IgD-negative memory B cell (primary cell): ENCODE measurements around the gene RNLS. TPM values are rescaled to one million over a fixed set of nuclear protein-coding genes. Genes with fewer than 3 reads are reported as not detected.
"Not testable (repeated sequence)": the region's sequence is repeated elsewhere in the genome, so short reads cannot be mapped to it uniquely, and the experiment has no call there.

ENCODE experiments used
- H3K27ac Mint-ChIP-seq, 3 donors: one replicate each; pipeline ENCODE4 v1.8.0; 2020 to 2022; ENCODE audit warnings: mild to moderate bottlenecking in 3 of 3, mixed read lengths in 3 of 3, moderate library complexity in 1 of 3
- H3K27me3 Mint-ChIP-seq: one replicate; pipeline ENCODE4 v1.8.0; 2021; ENCODE audit warnings: mixed read lengths
- H3K36me3 Mint-ChIP-seq: one replicate; pipeline ENCODE4 v1.8.0; 2020; ENCODE audit warnings: mild to moderate bottlenecking, mixed read lengths
- H3K4me1 Mint-ChIP-seq, 3 donors: one replicate each; pipeline ENCODE4 v1.8.0; 2020 to 2022; ENCODE audit warnings: mixed read lengths in 3 of 3, mild to moderate bottlenecking in 1 of 3
- H3K4me3 Mint-ChIP-seq, 4 donors: one replicate each; pipeline ENCODE4 v1.8.0; 2020 to 2022; ENCODE audit warnings: mild to moderate bottlenecking in 4 of 4, mixed read lengths in 4 of 4, moderate library complexity in 3 of 4
- H3K9me3 Mint-ChIP-seq, 3 donors: one replicate each; pipeline ENCODE4 v1.8.0; 2020 to 2021; ENCODE audit warnings: mixed read lengths in 3 of 3, mild to moderate bottlenecking in 1 of 3
- polyA plus RNA-seq: library from polyadenylated mRNA; unstranded; fragments of 300-500 nt; fragmentation: Illumina TruSeq; gene quantifications from one replicate; pipeline ENCODE4 v1.2.3, GENCODE V29; 2021

Gene RNLS
- polyA plus RNA-seq, 1 donor from 2014 or later: 6.8 TPM

DNA sequence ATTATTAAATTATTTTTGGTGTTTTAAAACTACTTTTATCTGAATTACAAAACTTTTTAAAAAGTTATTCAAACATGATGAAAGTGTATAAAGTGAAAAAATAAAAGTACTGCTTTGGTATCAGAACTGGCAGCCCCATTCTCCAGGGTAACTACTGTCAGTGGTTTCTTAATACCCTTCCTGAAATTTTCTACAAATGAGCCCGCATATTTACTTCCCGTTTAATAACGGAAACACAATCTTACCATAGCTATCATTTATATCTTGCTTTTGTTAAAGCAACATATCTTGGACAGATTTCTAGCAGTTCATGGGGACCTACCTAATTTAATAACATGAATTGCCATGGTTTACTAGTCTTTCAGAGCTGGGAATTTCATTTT, 249.9 kb downstream of the RNLS start:
- H3K27me3 Mint-ChIP-seq: no peaks in the 10 kb centered on the region
- H3K36me3 Mint-ChIP-seq: no peaks in the 10 kb centered on the region
- H3K4me3 Mint-ChIP-seq: peak overlapping the region in 1 of 4 donors; percentile 2
- H3K9me3 Mint-ChIP-seq: no peaks in the 10 kb centered on the region
- no peak overlapping the region for H3K27ac Mint-ChIP-seq
- H3K4me1 Mint-ChIP-seq: peaks cover 24 to 38% (median 35%) of the 10 kb centered on the region in 3 donors

DNA sequence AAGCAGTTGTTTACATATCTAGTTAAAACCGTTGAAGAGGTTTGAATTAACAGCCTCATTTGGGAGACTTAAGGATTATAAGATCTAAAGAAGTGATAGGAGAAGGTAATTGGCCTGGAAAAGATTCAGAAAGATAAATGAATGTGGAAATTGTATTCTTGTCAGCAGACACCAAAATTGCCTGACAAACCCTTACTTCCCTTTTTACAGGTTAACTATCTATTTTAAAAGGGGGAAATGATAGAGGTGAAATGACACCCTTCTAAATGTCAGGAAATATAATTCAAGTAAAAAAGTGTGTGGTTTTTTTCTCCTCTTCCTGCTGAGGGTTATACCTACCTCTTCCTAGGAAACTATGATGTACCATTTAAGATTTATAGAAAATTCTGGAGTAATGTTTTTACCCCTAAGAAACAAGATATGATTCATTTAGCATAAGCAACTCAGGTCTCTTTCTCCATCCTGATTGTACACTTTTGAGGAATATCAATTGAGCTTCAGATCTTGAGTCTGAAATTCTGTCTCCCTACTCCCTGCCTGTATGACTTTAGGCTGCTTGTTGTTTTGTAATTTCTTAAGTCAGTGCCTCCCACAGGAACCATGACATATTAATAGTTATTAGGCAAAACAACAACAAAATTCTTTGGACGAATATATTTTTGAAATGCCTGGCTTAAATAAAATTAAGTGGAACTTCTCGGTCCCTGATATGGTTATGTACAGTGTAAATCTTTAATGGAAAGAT, 250.4 kb downstream of the RNLS start:
- Mint-ChIP-seq H3K27ac (peak overlapping the region in 2 of 3 donors; percentile 4 to 71), H3K36me3 (no peaks in the 10 kb centered on the region), H3K4me1 (peaks cover 24 to 38% (median 35%) of the 10 kb centered on the region in 3 donors), H3K4me3 (peak overlapping the region in 2 of 4 donors; percentile 58 to 82), H3K27me3 (no peaks in the 10 kb centered on the region), H3K9me3 (no peaks in the 10 kb centered on the region)

DNA sequence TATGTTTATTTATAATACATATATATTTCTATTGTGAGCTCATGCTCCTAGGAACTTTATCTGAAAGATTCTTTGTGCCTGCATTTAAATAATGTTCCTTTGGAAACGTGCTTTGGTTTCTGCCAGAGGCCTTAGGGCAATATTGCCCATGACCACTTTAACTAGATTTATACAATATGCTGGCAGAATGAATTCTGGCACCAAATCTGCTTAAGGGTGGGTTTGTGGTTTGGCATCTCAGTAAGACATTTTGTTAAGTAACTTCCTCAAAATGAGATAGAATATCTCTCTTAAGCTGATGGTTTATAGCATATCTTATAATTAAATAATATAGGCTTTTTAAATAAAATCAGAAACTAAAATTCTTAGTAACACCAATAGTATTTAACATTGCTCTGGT, 252.9 kb downstream of the RNLS start:
- H3K27me3 Mint-ChIP-seq: no peaks in the 10 kb centered on the region

DNA sequence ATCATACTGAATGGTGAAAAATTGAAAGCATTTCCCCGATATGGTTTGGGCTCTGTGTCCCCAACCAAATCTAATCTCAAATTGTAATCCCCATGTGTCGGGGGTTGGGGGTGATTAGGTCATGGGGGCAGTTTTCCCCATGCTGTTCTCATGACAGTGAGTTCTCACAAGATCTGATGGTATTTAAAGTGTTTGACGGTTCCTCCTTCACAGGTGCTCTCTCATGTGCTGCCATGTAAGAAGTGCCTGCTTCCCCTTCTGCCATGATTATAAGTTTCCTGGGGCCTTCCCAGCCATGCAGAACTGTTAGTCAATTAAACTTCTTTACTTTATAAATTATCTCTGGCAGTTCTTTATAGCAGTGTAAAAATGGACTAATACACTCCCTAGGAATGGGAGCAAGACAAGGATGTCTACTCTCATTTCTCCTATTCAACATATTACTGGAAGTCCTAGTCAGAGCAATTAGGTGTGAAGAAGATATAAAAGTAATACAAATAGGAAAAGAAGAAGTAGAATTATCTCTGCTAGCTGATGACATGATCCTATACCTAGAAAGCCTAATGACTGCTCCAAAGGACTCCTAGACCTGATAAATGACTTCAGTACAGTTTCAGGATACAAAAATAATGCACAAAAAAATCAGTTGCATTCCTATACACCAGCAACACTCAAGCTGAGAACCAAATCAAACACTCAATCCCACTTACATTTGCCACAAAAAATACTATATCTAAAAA, 260.6 kb downstream of the RNLS start:
- H3K4me3 Mint-ChIP-seq: peak overlapping the region in 2 of 4 donors; percentile 8 to 47
- H3K27ac Mint-ChIP-seq: peak overlapping the region in 2 of 3 donors; percentile 18 to 34
- peaks cover 2 to 41% (median 33%) of the 10 kb centered on the region in 3 donors for H3K9me3 Mint-ChIP-seq
- peaks cover 19% of the 10 kb centered on the region for H3K36me3 Mint-ChIP-seq
- no peaks in the 10 kb centered on the region for H3K27me3 Mint-ChIP-seq
- H3K4me1 Mint-ChIP-seq: peaks cover 14 to 25% (median 18%) of the 10 kb centered on the region in 3 donors

More for the DNA sequence above, 252.9 kb downstream of the RNLS start:
- H3K4me3 Mint-ChIP-seq: no peak overlapping the region
- peaks cover 0 to 6% (median 4%) of the 10 kb centered on the region in 3 donors for H3K9me3 Mint-ChIP-seq
- H3K4me1 Mint-ChIP-seq: peaks cover 16 to 27% (median 27%) of the 10 kb centered on the region in 3 donors
- peaks cover 5% of the 10 kb centered on the region for H3K36me3 Mint-ChIP-seq
- H3K27ac Mint-ChIP-seq: no peak overlapping the region

DNA sequence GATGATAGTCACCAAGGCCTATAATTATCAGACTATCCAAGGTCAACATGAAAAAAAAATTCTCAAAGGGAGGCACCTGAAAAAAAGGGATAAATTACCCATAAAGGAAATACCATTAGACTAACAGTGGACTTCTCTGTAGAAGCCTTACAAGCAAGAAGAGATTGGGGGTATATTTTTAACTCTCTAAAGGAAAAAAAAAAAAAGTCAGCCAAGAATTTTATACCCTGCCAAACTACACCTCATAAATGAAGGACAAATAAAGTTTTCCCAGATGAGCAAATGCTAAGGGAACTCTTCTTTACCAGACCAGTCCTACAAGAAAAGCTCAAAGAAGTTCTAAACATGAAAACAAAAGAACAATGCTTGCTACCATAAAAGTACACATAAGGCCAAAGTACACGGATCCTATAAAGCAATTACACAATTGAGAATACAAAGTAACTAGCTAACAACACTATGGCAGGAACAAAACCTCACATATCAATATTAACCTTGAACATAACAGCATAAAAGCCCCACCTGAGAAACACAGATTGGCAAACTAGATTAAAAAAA, 263.1 kb downstream of the RNLS start:
- Mint-ChIP-seq H3K36me3 (peaks cover 15% of the 10 kb centered on the region), H3K27me3 (no peaks in the 10 kb centered on the region), H3K27ac (no peak overlapping the region), H3K4me3 (peak overlapping the region in 1 of 4 donors; percentile 35), H3K4me1 (peaks cover 18 to 29% (median 19%) of the 10 kb centered on the region in 3 donors), H3K9me3 (peaks cover 3 to 35% (median 30%) of the 10 kb centered on the region in 3 donors)

DNA sequence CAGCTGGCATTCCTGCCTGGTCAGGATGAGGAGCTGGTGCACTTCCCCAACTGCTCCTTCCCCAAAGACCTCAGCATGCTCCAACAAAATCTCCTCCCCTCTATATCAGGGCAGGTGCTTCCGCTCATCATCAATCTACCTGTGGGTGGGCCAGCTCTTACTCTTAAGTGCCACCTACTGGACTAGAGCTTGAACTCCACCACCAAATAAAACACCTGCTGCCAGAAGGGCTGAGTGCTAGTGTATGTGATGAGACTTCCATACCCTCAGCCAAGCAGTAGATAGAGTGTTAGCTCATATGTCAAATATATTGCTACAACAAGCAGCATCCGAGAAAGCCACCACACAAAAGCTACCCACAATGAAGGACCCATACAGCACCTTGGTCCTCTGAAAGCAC, 264.3 kb downstream of the RNLS start:
- no peak overlapping the region for H3K4me3 Mint-ChIP-seq
- peaks cover 18 to 30% (median 19%) of the 10 kb centered on the region in 3 donors for H3K4me1 Mint-ChIP-seq
- H3K27me3 Mint-ChIP-seq: no peaks in the 10 kb centered on the region
- peaks cover 15% of the 10 kb centered on the region for H3K36me3 Mint-ChIP-seq
- H3K27ac Mint-ChIP-seq: no peak overlapping the region
- peaks cover 3 to 32% (median 30%) of the 10 kb centered on the region in 3 donors for H3K9me3 Mint-ChIP-seq

DNA sequence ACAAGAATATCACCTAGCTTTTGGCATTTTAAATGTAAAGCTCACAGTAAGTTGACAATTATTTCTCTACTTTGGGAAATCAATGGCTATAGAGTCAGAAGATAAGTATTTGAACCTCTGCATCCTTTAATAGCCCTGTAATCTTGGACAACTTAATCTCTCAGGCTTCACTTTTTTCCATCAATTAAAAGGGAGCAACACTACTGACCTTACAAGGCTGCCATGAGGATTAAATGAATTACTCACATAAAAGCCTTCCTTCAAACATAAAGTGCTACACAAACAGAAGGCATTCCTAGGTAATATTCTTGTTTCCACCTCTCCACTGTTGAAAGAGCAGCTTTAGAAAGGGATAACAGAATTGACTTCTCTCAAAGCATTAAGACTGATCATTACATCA, 266.0 kb downstream of the RNLS start:
- Mint-ChIP-seq H3K27ac (no peak overlapping the region), H3K27me3 (no peaks in the 10 kb centered on the region), H3K36me3 (peaks cover 13% of the 10 kb centered on the region), H3K4me3 (no peak overlapping the region), H3K9me3 (peaks cover 3 to 27% (median 23%) of the 10 kb centered on the region in 3 donors), H3K4me1 (peaks cover 9 to 22% (median 12%) of the 10 kb centered on the region in 3 donors)

DNA sequence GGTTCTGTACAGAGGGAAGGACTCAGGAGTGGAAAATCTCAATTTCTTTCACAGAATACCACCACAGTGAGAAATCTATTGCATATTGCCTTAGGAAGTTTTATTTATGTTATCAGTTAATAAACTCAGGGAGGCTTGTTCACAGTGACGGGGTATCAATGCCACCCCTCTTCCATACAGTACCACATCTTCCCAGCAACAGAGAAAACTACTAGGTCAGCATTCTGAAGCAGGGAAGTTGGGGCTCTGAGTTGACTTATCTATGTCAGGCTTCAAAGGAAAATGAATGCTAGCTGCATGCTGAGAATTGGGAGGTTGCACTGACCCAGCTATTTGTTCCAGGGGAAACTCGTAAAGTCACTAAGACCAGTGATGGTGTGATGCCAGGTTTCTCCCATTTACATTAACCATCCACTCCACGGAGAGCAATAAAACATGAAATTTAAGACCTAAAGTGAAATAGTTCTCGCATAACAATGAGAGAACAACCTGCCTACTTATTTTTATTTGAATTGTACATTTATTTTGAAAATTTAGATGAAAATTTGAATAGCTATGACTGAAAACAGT, 266.7 kb downstream of the RNLS start:
- Mint-ChIP-seq H3K9me3 (peaks cover 3 to 23% (median 19%) of the 10 kb centered on the region in 3 donors), H3K4me1 (peaks cover 5 to 18% (median 11%) of the 10 kb centered on the region in 3 donors), H3K27ac (no peak overlapping the region), H3K4me3 (no peak overlapping the region), H3K36me3 (peaks cover 9% of the 10 kb centered on the region), H3K27me3 (no peaks in the 10 kb centered on the region)

DNA sequence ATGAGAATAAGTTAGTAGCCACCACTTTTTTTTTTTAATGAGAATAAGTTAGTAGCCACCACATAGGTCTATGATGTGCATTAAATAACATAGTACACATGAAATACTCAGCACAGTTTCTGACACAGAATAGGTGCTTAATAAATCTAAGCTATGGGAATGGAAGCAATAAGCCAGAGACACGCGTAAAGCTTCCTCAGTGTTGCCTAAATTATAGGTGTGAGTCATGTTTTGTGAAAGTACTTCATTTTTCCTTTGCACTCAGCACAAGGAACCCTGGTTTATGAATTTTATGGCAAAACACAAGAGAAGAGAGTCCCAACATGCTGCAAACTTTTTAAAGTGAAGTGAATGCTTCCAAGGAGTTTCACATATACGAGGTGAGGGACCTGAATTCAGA, 267.4 kb downstream of the RNLS start:
- Mint-ChIP-seq H3K9me3 (peaks cover 3 to 17% (median 17%) of the 10 kb centered on the region in 3 donors), H3K27ac (no peak overlapping the region), H3K4me3 (no peak overlapping the region), H3K4me1 (peaks cover 9 to 18% (median 18%) of the 10 kb centered on the region in 3 donors), H3K27me3 (no peaks in the 10 kb centered on the region), H3K36me3 (peaks cover 4% of the 10 kb centered on the region)

DNA sequence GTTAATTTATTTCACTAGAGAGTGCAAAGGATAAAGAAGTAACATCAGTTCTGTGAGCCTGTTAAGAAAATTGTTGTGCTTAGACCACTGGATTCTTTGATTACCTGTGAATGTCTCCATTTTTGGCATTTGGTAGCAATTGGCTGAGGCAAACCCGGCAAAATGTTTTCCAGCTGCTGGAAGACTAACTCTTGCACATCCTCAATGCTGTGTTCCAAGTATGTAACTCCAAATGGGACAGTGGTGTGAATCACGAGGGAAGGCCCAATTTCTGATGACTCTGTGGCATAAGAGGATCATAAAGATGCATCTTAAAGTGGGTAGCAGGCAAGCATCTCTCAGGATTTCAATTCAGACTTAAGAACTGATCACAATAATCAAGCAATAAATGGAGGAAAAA, 268.8 kb downstream of the RNLS start:
- Mint-ChIP-seq H3K27ac (no peak overlapping the region), H3K9me3 (peaks cover 3 to 5% (median 4%) of the 10 kb centered on the region in 3 donors), H3K4me3 (no peak overlapping the region), H3K36me3 (peaks cover 2% of the 10 kb centered on the region), H3K4me1 (peaks cover 10 to 18% (median 18%) of the 10 kb centered on the region in 3 donors), H3K27me3 (no peaks in the 10 kb centered on the region)

DNA sequence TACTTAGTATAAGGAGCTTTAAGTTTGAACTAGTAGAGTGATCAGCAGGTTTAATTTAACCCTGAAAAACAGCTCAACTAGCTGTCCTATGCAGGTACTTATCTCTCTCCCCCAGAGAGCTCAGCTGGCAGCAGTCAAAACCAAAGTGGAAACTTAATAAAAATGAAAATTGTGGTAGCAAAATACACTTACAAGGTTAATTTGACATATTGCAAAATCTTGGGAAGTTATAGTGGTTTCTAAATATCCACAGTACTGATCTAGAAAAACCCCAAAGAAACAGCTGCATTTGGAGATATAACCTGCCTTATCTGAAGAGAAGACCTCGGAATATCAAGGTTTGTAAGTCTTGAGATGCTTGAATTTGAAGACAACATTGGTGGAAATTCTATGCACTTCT, 269.2 kb downstream of the RNLS start:
- Mint-ChIP-seq H3K27me3 (no peaks in the 10 kb centered on the region), H3K9me3 (peaks cover 1% of the 10 kb centered on the region in 3 donors), H3K4me3 (no peak overlapping the region), H3K4me1 (peaks cover 11 to 19% (median 18%) of the 10 kb centered on the region in 3 donors), H3K27ac (no peak overlapping the region), H3K36me3 (peaks cover 4% of the 10 kb centered on the region)

DNA sequence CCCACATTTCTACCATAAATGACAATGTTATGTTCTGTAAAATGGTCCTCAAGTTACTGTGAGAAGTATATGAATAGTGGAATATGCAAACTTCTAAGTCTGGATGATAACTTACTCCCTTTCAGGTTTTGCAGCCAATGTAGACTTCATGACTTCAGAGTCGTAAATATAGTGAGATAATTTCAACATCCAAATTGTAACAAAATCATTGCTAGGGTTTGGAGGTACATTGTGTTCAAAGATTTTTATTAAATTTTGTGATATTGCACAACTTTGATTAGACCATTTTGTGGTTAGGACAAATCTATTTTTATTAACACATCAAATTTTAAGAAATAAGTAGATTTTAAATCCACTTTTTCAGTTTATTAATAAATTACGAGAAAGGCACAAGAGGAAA, 270.3 kb downstream of the RNLS start:
- H3K4me1 Mint-ChIP-seq: peaks cover 18 to 27% (median 26%) of the 10 kb centered on the region in 3 donors

DNA sequence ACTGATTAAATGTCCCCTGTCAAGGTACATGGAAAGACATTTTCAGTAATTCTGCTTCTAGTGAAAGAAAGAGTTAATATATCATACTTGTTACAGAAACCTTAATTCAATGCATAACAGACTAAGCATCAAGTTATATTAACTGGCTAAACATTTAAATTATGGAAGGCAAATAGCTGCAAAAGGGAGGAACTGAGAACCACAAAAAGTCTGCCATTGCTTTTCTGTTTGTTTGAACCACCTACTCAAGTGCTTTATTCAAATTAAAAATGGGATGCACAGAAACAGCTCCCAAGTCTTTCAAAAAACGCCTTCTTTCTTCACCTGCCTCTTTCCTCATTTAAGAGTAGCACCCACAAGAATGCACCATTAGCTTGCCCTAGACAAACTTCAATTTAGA, 271.9 kb downstream of the RNLS start:
- Mint-ChIP-seq H3K27ac (no peak overlapping the region), H3K4me3 (no peak overlapping the region)

More for the DNA sequence above, 270.3 kb downstream of the RNLS start:
- H3K4me3 Mint-ChIP-seq: no peak overlapping the region
- H3K27ac Mint-ChIP-seq: no peak overlapping the region
- peaks cover 9% of the 10 kb centered on the region for H3K36me3 Mint-ChIP-seq
- H3K9me3 Mint-ChIP-seq: peaks cover 0 to 1% (median 0%) of the 10 kb centered on the region in 3 donors
- no peaks in the 10 kb centered on the region for H3K27me3 Mint-ChIP-seq

DNA sequence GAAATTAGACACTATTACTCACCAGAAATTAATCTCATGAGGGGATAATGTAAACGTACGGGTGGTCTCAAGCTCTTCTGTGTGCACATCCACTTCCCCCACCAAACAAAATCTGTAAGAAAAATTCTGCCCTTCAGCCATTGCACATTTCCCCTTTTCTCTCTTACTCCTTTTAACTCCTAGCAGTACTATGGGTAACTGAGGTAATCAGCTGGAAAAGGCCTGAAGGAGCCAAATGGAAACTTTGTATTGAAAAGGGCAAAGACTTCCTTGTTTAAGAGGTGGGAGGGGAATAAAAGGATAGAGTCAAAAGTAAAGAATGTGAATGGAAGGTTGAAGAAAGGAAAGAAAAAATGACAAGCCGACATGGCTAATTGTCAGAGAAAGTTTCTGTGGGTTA, 273.8 kb downstream of the RNLS start:
- no peak overlapping the region for H3K27ac Mint-ChIP-seq

More for the DNA sequence above, 271.9 kb downstream of the RNLS start:
- Mint-ChIP-seq H3K9me3 (no peaks in the 10 kb centered on the region), H3K4me1 (peaks cover 17 to 34% (median 27%) of the 10 kb centered on the region in 3 donors), H3K27me3 (no peaks in the 10 kb centered on the region), H3K36me3 (peaks cover 9% of the 10 kb centered on the region)

DNA sequence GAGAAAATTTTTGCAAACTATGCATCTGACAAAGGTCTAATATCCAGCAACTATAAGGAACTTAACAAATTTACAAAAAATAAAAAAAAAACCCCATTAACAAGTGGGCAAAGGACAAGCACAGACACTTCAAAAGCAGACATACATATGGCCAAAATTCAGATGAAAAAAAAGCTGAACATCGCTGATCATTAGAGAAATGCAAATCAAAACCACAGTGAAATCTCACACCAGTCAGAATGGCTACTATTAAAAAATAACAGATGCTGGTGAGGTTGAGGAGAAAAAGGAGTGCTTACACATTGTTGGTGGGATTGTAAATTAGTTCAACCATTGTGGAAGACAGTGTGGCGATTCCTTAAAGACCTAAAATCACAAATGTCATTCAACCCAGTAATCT, 274.8 kb downstream of the RNLS start:
- not testable (repeated sequence) for H3K4me3 Mint-ChIP-seq, H3K27me3 Mint-ChIP-seq, H3K27ac Mint-ChIP-seq, H3K9me3 Mint-ChIP-seq
- Mint-ChIP-seq H3K4me1 (peaks cover 15 to 31% (median 22%) of the 10 kb centered on the region in 3 donors), H3K36me3 (peaks cover 12% of the 10 kb centered on the region)

More for the DNA sequence above, 273.8 kb downstream of the RNLS start:
- H3K36me3 Mint-ChIP-seq: peaks cover 9% of the 10 kb centered on the region
- H3K4me1 Mint-ChIP-seq: peaks cover 15 to 31% (median 27%) of the 10 kb centered on the region in 3 donors
- no peaks in the 10 kb centered on the region for H3K27me3 Mint-ChIP-seq
- peak overlapping the region in 1 of 4 donors; percentile 9 for H3K4me3 Mint-ChIP-seq
- H3K9me3 Mint-ChIP-seq: no peaks in the 10 kb centered on the region
